Right lung (tissue), 5 donors: ENCODE measurements around the gene TMEM215. TPM values are rescaled to one million over a fixed set of nuclear protein-coding genes. Genes with fewer than 3 reads are reported as not detected.

Experiments
- DNase-seq, 2 donors: peaks; one replicate each; pipeline ENCODE4 v3.0.0-alpha.2; 2013
- polyA plus RNA-seq, 5 donors: library from polyadenylated mRNA; unstranded; fragments of 120-200 nt; gene quantifications; one replicate each; pipeline versions ENCODE4 v1.2.1 to v1.2.3, GENCODE V29; 2013; ENCODE audit warnings: inconsistent platforms in 1 of 5, low replicate concordance in 1 of 5; ENCODE audit not compliant: insufficient read length in 5 of 5, insufficient read depth in 1 of 5

TMEM215 gene
- polyA plus RNA-seq, 5 donors: 0.05 TPM; not detected in 4

DNA sequence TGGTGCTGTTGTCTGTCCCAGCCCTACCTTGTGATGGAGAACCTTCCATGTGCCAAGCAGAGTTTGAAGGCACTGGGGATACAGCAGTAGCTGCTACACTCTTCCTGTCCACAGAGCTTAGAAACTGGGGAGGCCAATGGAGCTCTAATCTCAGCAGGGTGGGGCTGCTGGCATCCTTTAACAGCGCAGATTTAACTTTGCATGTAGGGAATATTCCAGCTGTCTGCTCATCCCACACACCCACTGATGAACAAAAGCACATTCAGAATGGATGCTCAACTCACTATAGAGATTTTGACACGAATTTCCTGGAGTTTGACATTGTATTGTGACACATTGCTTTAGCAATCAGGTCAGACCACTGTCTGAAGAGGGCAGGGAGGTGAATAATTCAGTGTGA is 49.0 kb downstream of the TMEM215 start:
- no peak for DNase-seq

Other genes starting within 250 kb of the TMEM215 start
- 10 to 100 TPM in 3 of 5 donors, 1 to 10 TPM in 2; 9.0 to 13.1 (median 11.0) TPM for gene SMIM27, start 231.2 kb upstream of the TMEM215 start, polyA plus RNA-seq
- 10 to 100 TPM; 23.0 to 32.6 (median 29.2) TPM for gene TOPORS, start 231.0 kb upstream of the TMEM215 start, polyA plus RNA-seq
- gene NDUFB6, start 210.4 kb upstream of the TMEM215 start, polyA plus RNA-seq: 10 to 100 TPM; 46.1 to 68.9 (median 54.6) TPM
- under 1 TPM; 0.07 to 0.09 (median 0.09) TPM for gene TAF1L, start 147.9 kb upstream of the TMEM215 start, polyA plus RNA-seq
- 10 to 100 TPM; 39.8 to 47.2 (median 46.6) TPM for gene APTX, start 218.1 kb downstream of the TMEM215 start, polyA plus RNA-seq
- 100 to 1,000 TPM; 183 to 231 (median 207) TPM for gene DNAJA1, start 241.7 kb downstream of the TMEM215 start, polyA plus RNA-seq